G401 (cell line): ENCODE results near the gene SMCO4. TPM values are rescaled to one million over a fixed set of nuclear protein-coding genes. Genes with fewer than 3 reads are reported as not detected.
A peak's percentile ranks its signal among the peaks of the same experiment; 100 is the strongest.
"Not testable (repeated sequence)": the region's sequence is repeated elsewhere in the genome, so short reads cannot be mapped to it uniquely, and the experiment has no call there.

Experiments
- DNase-seq: peaks from one replicate; pipeline ENCODE4 v3.0.0-alpha.2; 2015; ENCODE audit warnings: low spot score
- in situ Hi-C: cut with HindIII; loops from 2 replicates; pipeline ENCODE4 v1.10.0; 2016; ENCODE audit warnings: low sequenced_read_pairs, mixed read lengths
- total RNA-seq: library from RNA; depleted of rRNA; stranded (reverse); fragments of >200 nt; shearing (Covaris generic); gene quantifications from 2 replicates; pipeline ENCODE4 v1.2.3, GENCODE V29; 2014; rRNA removed

Gene SMCO4, protein sequence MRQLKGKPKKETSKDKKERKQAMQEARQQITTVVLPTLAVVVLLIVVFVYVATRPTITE
- total RNA-seq, result 7.3 TPM in 1 of 2 replicates, not detected in the other

DNA sequence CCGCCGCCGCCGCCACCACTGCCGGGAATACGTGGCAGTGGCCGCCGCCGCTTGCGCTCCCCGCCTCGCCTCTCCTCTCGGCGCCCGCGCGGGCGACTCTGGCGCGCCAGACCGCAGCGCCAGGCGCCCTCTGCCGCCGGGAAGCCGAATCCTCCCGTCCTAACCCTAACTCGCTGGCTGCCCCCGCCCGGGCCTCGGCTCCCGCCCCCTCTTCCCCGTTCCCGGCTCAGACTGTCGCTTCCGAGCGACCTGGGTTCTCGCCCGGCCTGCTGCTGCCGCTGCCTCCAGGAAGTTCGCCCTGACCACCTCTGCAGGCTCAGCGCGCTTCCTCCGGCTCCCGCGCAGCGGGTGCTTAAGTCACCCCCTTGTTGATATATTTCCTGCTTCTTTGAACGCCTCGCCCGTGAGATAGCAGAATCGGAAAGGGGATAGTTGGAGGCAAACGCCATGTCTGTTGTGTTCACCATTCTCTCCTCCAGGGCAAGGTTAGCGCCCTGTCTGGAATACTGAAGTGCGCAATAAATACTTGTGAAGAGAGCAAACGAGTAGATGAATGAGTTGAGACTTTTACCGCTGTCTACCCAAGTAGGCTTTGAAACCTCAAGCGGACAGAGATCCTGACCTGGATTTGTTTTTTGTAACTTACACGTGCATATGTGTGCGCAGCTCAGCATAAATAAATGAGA is at the start of gene SMCO4:
SMCO4 (minus strand) TSS at position 100 of the 686 bp plus-strand sequence. CDS start 64,202 bp downstream, outside the sequence.
- in situ Hi-C loops, result no loop called here

DNA sequence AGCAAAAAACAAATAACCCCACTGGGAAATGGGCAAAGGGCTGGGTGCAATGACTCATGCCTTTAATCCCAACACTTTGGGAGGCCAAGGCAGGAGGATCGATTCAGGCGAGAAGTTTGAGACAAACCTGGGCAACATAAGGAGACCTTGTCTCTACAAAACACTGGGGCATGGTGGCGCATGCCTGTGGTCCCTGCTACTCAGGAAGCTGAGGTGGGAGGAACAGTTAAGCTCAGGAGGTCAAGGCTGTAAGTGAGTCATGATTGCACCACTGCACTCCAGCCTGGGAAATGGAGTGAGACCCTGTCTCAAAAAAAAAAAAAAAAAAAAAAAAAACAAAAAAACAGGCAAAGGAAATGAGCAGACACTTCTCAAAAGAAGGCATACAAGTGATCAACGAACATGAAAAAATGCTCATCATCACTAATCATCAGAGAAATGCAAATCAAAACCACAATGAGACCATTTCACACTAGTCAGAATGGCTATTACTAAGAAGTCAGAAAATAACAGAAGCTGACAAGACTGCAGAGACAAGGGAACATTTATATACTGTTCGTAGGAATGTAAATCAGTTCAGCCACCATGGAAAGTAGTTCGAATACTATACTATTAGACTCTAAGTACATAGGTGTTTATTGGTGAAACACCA is 48.2 kb upstream of the SMCO4 start:
- DNase-seq, result no peak
- in situ Hi-C loops, result no loop called here

More for the DNA sequence above, at the start of gene SMCO4:
- peak; percentile 61 for DNase-seq

- in situ Hi-C loops, result no loop called here
- no peak for DNase-seq
Observed at GRCh38 chr11:93589347-93589746, 46.2 kb upstream of the SMCO4 start.

- in situ Hi-C loops, result no loop called here
Observed at GRCh38 chr11:93587858-93588581, 44.8 kb upstream of the SMCO4 start.

DNA sequence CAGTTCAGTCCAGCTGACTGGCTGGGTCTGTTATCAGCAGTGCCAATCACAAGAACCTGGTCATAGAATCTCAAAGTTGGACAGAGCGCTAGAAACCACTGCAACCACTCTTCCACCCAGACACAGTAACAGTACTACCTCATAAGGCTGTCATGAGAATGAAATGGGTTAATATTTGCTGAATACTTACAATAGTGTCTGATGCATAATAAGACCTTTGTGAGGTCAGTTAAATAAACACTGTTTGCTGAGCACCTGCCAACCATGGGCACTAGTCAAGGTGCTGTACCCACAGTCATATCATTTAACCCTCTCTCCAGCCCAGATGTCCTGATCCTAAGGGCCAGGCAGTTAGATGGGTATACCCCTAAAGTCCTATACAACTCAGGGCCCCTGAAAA is 44.2 kb upstream of the SMCO4 start:
- DNase-seq, in situ Hi-C loops: not testable (repeated sequence)

More at GRCh38 chr11:93587858-93588581, 44.8 kb upstream of the SMCO4 start:
- no peak for DNase-seq

- in situ Hi-C loops, result no loop called here
- no peak for DNase-seq
Observed at GRCh38 chr11:93585758-93586157, 42.6 kb upstream of the SMCO4 start.

DNA sequence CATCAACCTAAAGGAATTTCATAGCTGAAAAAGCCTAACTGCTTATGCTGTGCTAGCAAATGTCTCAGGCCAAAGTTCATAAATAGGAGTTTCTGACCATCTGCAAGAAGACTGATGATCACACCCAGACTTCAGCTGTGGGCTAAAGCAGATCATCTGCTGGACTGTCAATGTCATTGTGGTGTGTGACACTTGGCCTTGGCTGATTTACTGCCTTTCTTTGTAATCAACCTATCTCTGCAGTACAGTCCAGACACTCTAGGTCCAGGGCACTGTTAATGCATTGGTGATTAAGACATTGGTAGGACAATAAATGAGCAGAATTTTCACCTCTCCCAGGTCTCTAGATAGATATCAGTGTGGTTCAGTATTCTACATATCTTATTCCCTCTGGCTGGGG is 40.3 kb upstream of the SMCO4 start:
- no peak for DNase-seq
- in situ Hi-C loops, result no loop called here

GRCh38 chr11:93579187-93579751 is 36.1 kb upstream of the SMCO4 start:
- no peak for DNase-seq
- in situ Hi-C loops, result no loop called here

GRCh38 chr11:93577286-93577685 is 34.1 kb upstream of the SMCO4 start:
- in situ Hi-C loops, result no loop called here

GRCh38 chr11:93576870-93577269 is 33.7 kb upstream of the SMCO4 start:
- in situ Hi-C loops, DNase-seq: not testable (repeated sequence)

More at GRCh38 chr11:93577286-93577685, 34.1 kb upstream of the SMCO4 start:
- no peak for DNase-seq

DNA sequence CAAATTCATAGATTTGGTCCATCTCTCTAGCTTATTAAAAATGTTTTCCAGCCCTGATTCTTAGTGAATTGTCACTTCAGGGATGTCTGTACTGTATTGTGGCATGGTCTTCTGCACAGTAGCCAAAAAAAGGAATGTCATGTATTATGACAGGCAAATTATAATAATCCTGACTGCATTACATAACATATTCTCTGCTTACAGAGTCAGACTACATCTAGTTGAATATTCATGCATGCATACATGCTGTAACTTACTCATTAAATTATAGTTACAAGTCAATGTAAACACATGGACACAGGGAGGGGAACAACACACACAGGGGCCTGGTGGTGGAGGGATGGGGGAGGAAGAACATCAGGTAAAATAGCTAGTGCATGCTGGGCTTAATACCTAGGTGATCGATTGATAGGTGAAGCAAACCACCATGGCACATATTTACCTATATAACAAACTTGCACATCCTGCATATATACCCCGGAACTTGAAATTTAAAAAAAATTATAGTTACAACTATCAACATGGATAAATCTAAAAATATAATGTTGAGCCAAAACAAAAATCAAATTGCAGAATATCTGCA is 31.5 kb upstream of the SMCO4 start:
- DNase-seq, result no peak
- in situ Hi-C loops, result no loop called here

DNA sequence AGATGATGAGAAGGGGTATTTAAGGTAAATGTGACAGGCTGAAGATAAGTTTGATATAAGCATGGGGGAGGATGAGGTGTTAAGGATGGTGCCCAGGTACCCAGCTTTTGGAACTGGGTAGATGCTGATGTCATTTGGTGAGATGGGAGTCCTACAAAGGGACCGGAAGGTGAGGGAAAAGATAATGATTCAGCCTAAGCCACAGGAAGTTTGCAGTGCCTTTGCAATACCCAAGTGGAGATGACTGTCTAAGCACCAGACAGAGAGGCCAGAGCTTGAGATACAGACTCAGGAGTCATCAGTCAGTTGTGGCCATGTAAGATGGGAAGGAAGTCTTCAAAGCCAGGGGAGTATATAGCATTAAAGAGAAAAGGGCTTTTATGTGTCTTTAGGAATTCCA is 30.0 kb upstream of the SMCO4 start:
- DNase-seq, result no peak
- in situ Hi-C loops, result no loop called here

- in situ Hi-C loops, result no loop called here
- DNase-seq, result no peak
Observed at GRCh38 chr11:93572621-93573020, 29.4 kb upstream of the SMCO4 start.

DNA sequence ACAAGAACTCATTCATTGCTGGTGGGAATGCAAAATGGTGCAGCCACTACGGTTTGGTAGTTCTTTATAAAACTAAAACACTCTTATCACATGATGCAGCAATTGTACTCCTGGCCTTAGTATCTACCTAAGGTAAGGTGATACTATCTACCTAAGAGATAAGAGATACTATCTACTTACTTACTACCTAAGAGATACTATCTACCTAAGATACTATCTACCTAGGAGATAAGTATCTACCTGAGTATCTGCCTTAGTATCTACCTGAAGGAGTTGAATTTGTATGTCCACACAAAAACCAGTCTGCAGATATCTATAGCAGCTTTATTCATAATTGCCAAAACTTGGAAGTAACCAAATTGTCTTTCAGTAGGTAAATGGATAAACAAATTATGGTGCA is 29.0 kb upstream of the SMCO4 start:
- in situ Hi-C loops, result no loop called here
- no peak for DNase-seq

- in situ Hi-C loops, result no loop called here
- no peak for DNase-seq
Observed at GRCh38 chr11:93571612-93572011, 28.4 kb upstream of the SMCO4 start.

- in situ Hi-C loops, result no loop called here
- no peak for DNase-seq
Observed at GRCh38 chr11:93570759-93571413, 27.7 kb upstream of the SMCO4 start.

- in situ Hi-C loops, result no loop called here
- no peak for DNase-seq
Observed at GRCh38 chr11:93569496-93569895, 26.3 kb upstream of the SMCO4 start.

GRCh38 chr11:93568726-93569125 is 25.5 kb upstream of the SMCO4 start:
- in situ Hi-C loops, result no loop called here

GRCh38 chr11:93567401-93567895 is 24.3 kb upstream of the SMCO4 start:
- DNase-seq, result peak; percentile 95
- in situ Hi-C loops, result no loop called here

More at GRCh38 chr11:93568726-93569125, 25.5 kb upstream of the SMCO4 start:
- no peak for DNase-seq
